Stimulated activated CD4-positive, alpha-beta T cell treated with anti-CD3 and anti-CD28 coated beads, Interleukin-12 subunit alpha, Interleukin-12 subunit beta, amount 100 ng/mL, for 48 hours (primary cell): ENCODE data around the gene IGIP.
A peak's percentile ranks its signal among the peaks of the same experiment; 100 is the strongest.

Experiments
- DNase-seq, 3 donors: peaks; one replicate each; pipeline ENCODE4 v3.0.0-alpha.2; 2020; ENCODE audit warnings: low read depth in 2 of 3, low spot score in 1 of 3

Gene IGIP

DNA sequence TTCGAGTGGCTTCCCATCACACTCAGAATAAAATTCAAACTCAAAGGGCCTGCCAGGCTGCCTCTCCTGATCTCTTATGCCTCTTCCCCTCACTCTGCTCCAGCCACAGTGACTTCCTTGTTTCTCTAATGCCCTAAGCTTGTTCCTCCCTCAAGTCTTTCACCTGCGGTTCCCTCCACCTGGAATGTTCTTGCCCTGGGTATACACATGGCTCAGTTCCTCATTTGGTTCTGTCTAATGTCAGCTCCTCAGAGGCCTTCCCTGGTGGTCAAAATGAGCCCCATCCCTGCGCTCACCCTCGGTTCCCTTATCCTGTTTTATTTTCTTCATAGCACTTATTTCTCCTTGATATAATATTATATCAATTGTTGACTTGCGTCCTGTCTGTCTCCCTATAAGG is 36.5 kb downstream of the IGIP start:
- no peak for DNase-seq

DNA sequence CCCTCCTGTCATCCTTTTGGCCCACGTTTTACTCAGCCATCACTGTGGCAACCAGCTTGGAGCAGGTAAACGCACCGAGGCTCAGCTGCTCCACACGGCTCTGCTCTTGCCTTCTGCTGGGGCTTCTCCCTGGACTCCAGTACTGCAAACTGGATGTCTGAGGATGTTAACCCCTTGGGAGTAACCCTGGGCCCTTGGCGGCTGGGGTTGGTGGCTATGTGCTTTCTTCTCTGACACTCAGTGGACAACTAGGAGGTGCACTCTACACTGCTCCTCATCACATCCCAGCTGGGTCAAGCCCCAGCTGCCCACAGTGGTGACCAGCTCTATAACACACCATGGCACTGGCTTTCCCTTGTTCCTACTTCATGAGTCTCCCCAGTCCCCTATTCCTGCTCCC is 37.0 kb downstream of the IGIP start:
- no peak for DNase-seq

DNA sequence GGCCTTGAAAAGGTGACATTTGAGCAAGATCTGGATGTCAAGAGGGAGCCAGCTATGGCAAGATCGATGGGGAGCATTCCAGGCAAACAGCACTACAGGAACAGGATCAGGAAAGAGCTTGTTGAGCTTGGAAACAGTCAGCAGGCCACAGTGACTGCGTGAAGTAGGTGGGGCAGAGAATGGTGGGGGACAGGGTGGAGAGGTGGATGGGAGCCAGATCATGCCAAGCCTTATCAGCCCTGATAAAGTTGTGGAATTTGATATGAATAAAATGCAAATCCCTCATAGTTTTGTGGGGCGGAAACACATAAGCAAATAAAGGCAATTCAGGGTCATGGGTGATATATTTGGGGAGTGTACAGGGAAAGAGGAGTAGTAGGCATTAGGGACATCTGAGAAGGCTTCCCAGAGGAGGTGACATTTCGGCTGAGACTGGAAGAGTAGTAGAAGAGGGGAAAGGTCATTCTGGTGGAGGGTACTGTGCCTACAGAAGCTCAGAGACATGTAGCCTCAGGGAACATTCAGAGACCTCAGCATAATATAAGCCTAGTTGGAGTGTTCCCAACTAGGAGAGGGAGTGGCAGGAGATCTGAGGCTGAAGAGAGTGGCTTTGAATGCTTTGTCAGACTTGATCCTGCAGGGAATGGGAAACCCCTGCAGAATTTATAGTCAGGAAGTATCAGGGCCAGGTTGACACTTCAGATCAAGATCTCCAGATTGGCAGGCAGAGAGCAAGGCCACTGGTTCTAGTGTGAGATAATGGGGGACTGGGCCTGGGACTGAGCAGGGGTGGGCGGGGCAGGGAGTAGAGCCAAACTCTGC is 39.6 kb downstream of the IGIP start:
- DNase-seq = no peak

DNA sequence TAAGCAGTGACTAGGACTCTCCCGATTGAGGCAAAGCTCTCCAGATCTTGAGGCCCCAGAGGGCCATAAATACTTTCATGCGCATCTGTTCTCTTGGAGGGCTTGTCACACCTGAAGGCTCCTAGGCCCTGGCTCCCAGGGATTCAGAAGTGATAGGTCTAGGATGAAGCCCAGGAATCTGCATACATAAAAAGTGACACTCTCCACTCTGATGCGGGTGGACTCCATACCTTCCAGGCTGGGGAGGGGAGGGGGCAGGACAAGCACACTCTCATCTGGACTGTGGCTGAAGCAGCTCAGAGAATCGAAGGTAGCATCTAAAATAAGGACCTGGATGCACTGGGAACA is 40.2 kb downstream of the IGIP start:
- DNase-seq = no peak

DNA sequence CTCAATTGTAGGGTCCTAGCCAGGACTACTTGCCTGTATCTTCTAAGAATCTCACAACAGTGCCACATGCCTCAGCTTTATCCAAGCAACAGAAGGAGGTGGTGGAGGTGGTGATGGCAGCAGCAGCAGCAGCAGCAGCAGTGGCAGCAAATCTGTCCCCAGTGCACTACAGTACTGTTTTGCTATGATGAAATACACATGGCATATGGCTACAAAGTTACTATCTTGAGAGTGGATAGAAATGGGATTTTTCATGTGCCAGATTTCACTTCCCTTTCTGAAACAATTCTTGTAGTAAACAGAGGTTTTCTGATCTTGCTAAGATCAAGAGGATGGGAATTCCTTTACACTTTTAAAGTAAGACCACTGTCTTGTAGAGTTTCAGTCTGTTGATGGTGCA is 41.2 kb downstream of the IGIP start:
- DNase-seq = no peak

DNA sequence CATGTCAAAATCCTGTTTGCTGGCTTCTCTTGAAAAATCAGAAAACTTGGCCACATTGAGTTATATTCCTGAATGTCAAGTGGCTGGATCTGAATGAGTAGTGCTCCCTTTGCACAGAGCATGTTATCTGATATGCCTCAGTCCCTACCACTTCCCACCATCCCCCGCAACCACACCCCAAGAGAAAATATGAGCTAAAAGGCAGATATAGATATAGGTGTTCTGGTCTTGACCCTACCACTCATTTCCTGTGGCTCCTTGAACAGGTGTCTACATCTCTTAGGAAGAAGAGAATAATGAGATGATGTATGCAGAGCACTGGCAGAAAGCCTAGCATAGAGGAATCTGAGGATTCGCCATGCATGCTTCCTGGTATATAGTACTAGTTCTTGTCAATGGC is 42.6 kb downstream of the IGIP start:
- DNase-seq = no peak

DNA sequence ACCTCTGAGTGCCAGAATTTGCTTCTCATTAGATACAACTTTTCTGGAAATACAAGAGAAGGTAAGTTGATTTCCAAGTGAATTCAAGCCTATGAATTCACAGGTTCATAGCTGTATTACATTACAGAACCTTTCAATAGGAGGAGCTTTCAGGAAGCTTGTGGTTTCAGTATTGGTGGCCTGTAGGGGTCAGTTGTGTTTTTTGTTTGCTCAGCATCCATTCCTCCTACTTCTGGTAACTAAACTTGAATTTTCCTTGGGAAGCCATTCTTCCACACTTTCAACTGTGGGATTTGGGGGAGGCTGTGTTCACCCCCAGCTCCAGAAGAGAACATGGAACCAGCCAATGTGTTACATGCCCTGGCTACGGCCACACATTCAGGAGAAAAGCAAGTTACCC is 43.7 kb downstream of the IGIP start:
- DNase-seq = no peak

DNA sequence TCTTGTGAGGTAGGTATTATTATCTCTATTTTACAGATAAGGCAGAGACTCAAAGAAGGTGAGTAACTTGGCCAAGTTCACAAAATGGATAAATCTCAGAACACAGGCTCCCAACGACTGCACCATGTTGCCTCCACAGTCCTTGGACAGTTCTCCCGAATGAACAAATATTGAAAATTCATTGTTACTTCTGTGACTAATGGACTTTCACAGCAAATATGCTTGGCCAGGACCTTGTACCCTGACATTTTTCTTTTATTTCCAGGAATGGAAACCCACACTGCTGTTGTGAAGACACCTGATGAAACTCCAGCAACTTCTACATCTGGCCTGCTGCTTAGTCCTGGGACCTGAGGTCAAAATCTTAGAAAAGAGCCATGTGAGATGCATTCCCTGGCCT is 46.7 kb downstream of the IGIP start:
- DNase-seq = no peak

DNA sequence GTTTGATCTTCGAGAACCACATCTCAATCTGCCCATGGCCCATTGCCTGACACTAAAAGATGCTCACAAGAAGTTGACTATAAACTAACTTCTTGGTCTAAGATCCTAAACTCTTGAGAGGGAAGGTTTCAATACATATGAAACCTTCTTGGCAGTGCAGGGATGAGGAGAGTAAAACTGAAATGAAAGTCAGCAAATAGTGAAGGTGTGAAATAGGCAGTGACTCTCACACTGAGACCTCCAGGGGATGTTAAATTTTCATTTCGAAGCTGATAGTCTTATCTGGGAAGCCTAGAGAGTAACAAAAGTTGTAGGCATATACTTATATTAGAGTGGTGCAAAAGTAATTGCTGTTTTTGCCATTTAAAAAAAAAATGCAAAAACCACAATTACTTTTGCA is 48.3 kb downstream of the IGIP start:
- DNase-seq = no peak

DNA sequence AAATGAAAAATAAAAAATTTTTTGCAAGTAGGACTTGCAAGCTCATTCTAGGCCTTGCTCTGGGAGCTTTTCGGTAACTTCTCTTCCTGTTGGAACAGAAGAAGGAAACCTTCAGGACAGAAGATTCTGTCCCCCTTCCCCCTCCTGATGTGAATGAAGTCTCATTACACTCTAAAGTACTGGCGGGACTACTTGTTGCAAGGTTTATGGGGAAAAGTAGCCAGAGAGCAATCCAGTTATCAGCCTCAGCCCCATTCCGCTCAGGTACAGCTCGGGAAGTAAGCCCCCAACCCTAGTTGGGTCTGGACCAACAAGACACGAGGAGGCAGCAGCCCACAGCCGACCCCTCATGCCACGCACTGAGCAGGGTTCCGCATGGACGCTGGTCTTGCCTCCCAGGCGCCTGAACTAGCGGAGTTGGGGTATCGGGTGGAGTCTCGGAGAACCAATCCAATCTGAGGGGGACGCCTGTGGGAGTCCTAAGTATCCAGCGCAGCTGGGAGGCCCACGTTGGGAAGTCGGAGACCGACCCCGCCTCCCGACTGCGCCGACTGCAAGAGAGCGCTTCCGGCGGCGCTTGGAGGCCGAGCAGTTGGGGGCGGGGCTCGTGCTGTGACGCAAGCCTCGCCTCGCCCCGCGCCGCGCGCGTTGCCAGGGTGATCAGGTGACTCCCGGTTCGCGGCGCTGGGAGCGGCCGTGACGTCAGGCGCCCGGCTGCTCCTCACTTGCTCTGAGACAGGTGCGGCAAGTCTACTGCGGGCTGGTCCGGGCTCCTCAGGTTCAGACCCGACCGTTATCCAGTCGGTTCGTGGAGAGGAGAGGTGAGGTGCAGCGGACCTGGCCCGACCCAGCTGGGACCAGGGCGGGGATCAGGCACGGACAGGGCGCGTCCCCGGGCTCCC is 49.0 kb downstream of the IGIP start, which contains the start of gene CYSTM1:
Gene CYSTM1 (plus strand): TSS at position 724 of the 902 bp plus-strand sequence. CDS start 19,278 bp downstream, outside the sequence.
- peak; percentile 88 to 92 (median 89) for DNase-seq

DNA sequence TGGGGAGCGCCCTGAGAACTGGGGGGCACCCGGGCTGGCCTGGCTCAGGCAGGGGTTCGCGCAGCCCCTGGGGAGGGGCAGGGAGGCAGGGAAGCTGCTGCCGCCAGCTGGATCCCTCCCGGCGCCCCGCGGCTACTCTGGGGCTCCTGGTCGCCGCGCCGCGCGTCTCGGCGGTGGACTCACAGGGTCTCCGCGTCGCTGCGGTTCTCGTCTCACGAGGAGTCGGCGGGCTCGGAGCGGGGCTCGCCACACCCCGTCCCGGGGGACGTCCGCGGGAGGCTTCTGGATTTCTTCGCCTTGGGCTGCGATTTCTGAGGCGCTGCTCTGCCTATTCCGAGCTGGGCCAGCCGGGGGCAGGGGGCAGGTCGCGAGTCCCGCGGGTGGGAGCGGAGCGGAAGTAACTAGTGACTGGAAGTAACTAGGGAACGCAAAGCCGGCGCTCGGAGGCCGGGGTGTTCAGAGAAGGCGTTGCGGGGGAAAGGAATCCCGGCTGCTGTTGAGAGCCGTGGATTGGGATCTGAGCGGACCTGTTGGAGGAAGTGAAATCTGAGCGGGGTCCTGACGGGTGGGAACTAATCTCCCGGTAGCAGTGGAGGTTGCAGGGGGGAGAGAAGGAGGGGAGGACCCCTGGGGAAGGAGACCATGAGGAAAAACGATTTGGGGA is 49.8 kb downstream of the IGIP start:
- peak; percentile 46 to 62 (median 46) for DNase-seq

DNA sequence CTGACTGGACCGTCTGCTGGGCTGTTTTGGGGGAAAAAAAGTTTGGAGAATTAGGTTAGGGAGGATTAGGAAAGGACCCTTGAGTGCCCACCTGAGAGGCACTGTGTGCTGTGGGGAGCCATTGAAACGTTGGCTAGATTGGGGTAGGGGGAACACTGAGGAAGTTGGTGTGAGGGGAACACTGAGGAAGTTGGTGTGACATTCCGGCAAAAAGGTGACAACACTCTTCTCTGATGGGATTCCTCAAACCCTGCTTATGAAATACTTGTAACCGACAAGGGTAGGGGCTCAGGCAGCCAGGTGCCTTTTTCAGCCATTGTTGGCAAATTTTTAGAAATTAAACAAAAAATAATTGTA is 50.3 kb downstream of the IGIP start:
- no peak for DNase-seq

DNA sequence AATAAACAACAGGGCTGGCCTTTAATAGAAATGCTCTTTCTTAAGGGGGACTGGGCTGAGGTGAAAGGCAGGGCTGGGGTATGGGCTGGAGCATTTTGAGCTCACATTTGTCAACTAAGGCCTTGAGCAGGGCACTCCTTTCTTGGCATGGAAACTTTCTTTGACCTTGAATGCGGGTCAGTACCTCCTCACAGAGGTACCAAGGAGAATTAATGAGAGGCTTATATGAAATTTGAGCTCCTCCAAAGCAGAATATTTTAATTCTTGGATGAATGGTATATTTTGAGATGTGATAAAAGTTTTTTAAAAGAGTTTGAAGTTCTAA is 52.3 kb downstream of the IGIP start:
- DNase-seq = no peak

DNA sequence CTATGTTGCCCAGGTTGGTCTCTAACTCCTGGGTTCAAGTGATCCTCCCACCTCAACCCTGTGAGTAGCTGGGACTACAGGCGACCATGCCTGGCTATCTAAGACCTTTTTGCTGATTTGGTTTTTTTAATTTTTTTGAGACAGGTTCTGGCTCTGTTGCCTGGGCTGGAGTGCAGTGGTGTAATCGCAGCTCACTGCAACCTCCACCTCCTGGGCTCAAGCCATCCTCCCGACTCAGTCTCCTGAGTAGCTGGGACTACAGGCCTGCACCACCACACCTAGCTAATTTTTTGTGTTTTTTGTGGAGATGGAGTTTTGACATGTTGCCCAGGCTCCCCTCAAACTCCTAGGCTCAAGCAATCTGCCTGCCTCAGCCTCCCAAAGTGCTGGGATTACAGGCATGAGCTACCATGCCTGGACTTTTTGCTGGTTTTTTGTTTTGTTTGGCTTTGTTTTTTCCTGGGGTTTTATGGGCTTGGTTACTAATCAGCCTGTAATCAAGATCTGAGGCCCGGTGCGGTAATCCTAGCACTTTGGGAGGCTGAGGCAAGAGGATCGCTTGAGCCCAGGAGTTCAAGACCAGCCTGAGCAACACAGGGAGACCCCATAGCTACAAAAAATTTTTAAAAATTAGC is 52.9 kb downstream of the IGIP start:
- no peak for DNase-seq
